ENCODE data around the gene ABCB6. TPM values are rescaled to one million over a fixed set of nuclear protein-coding genes. Genes with fewer than 3 reads are reported as not detected.
A peak's percentile ranks its signal among the peaks of the same experiment; 100 is the strongest.

Gene ABCB6
- total and polyA plus RNA-seq, 8 donors: 3.8 to 36.7 (median 7.0) TPM

DNA sequence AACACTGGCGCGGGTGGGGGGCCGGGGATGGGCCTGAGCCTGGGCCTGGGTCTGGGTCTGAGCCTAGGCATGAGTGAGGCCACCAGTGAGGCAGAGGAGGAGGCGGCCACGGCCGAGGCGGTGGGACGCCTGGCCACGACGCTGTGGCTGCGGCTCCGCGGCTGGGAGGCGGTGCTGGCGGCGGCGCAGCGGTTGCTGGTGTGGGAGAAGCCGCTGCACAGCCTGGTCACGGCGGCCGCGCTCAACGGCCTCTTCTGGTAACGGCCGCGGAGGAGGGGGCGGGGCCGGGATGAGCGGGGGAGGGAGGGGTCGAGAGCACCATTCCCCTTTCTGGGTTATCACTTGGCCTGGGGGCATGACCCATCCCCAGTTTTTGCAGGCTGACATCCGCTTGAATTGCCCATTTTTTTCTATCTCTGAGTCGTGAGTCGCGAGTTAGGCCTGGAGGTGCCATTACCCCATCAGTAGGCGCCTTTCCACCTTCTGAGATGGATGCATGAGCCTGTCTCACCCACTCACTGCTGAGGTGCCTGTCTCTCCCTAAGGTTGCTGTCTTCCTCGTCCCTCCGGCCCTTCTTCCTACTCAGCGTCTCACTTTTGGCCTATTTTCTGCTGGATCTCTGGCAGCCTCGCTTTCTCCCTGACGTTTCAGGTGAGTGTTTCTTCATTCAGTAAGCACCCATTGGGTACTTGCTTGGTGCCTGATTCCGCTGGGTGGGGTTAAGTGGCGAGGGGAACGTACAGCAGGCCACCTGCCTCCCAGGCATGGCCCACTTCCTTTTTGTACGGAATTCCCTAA is 40.2 kb downstream of the ABCB6 start:
- FAIRE-seq (no peak), DNase-seq (peak in 5 of 6 donors; percentile 44 to 83 (median 76)), ATAC-seq (peak in 3 of 4 donors; percentile 2 to 12 (median 3))
- peak overlapping the region; percentile 88 to 99 (median 94) for H3K27ac ChIP-seq
- no peaks in the 10 kb centered on the region for H3K27me3 ChIP-seq
- TF ChIP-seq CTCF (IDR thresholded peaks at IDR 0.05): no peak
- H3K4me3 ChIP-seq: peak overlapping the region; percentile 90 to 97 (median 94)
- H3K9me3 ChIP-seq: no peaks in the 10 kb centered on the region
- H3K36me3 ChIP-seq: peaks cover 0 to 47% (median 15%) of the 10 kb centered on the region in 3 donors
- H3K4me1 ChIP-seq: peaks cover 15 to 19% (median 17%) of the 10 kb centered on the region in 3 donors
- 2 to 3% methylated on average over 32 to 45 of the region's 45 CpGs for WGBS, 2 donors
- intact Hi-C loops (cut with DNase I): no loop called here

DNA sequence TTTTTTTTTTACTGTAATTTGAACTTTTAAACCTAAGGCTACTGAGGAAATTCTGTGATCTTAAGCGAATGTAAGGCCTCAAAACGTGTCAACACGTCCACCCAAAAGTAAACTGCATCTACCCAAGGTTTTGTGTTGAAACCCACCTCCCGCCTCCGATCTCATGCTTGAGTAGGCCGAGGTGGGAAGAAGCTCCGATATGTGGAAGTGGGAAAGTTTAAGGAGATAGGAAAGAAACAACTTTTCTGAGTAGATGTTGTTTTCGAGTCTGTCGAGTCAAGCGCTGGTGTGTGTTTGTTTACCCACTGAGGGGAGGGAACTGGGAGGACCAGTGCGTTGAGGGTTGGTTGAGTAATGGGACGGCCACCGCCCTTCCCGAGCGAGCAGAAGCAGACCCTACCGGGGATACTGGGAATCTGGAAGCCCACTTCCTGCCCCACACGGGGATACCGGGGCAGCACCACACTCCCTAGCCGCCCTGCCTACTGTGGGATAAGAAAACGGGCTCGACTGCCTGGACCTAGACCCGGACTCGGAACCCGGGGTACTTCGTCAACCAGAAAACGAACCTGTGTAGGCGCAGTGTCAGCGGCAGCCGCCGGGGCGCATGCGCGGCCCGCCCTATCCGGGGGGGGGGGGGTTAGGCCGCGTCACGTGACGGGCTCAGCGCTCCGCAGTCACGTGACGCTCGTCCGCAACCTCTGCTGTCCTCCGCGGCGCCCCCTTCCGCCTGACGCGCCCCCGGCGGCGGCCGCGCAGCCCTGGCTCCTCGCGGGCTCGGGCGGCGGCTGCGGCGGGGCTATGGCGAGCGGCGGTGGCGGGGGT is 41.0 kb downstream of the ABCB6 start, which contains the start of gene RETREG2:
Gene RETREG2, plus strand, starts transcription at position 724 of the 825 bp plus-strand sequence. Its CDS starts 78 bp downstream, at position 802.
- no peak for TF ChIP-seq CTCF (IDR thresholded peaks at IDR 0.05)
- Histone ChIP-seq H3K36me3 (peaks cover 0 to 46% (median 15%) of the 10 kb centered on the region in 3 donors), H3K27ac (peak within 1 kb of the TSS; percentile 88 to 99 (median 94)), H3K9me3 (no peaks in the 10 kb centered on the region), H3K4me3 (peak within 1 kb of the TSS; percentile 90 to 97 (median 94)), H3K27me3 (no peaks in the 10 kb centered on the region), H3K4me1 (peaks cover 15 to 19% (median 17%) of the 10 kb centered on the region in 3 donors)
- WGBS, 2 donors: 0% methylated on average over 65 to 67 of the region's 67 CpGs
- FAIRE-seq: no peak
- intact Hi-C loops (cut with DNase I): no loop called here
- ATAC-seq: peak; percentile 78 to 86 (median 78)
- peak; percentile 79 to 93 (median 88) for DNase-seq

DNA sequence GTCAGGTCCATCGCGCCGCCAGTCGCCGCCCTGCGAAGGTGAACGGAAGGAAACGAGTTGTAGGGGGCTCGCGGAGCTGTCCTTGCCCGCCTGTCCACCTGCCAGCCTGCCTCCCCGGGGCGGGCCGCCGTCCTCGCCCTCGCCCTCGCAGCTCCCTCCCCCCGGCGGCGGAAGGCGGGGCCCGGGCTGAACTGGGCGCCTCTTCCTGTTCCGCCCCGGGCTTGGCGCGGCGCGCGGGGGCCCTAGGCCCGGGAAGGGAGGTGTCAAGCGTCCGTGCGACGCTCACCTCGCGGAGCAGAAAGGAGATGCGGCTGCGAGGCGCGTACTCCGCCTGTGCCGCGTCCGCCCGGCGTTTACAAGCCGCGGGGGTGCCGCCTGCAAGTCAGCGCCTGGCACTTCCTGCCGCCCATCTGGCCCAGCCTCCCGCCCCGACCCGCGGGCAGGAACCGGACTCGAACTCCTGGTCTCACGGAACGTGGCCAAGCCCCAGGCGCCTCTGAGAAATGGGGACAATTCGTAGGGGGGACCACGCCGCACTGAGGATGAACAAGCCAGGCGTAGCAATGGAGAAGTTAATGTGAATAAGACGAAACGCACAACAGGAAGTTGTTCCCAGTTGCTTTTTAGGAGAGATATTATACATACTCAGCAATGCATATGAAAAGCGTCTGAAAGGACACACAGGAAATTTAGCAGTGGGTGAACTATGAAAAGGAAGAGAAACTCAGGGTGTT is 41.8 kb downstream of the ABCB6 start, which contains the start of gene CNPPD1:
Gene CNPPD1, minus strand, starts transcription at position 108 of the 734 bp plus-strand sequence. Its CDS starts 97 bp downstream, at position 11.
- Histone ChIP-seq H3K27ac (peak within 1 kb of the TSS; percentile 88 to 99 (median 94)), H3K27me3 (no peaks in the 10 kb centered on the region), H3K36me3 (peaks cover 0 to 46% (median 9%) of the 10 kb centered on the region in 3 donors), H3K9me3 (no peaks in the 10 kb centered on the region), H3K4me1 (peaks cover 15 to 19% (median 17%) of the 10 kb centered on the region in 3 donors), H3K4me3 (peak within 1 kb of the TSS; percentile 76 to 97 (median 94))
- peak; percentile 88 to 96 (median 91) for DNase-seq
- no peak for FAIRE-seq
- peak; percentile 87 to 93 (median 87) for ATAC-seq
- no peak for TF ChIP-seq CTCF (IDR thresholded peaks at IDR 0.05)
- 0 to 1% methylated on average over 63 to 69 of the region's 69 CpGs for WGBS, 2 donors
- intact Hi-C loops (cut with DNase I): no loop called here

GRCh38 chr2:219175928-219176817 is 42.6 kb downstream of the ABCB6 start:
- Histone ChIP-seq H3K27me3 (no peaks in the 10 kb centered on the region), H3K27ac (peak overlapping the region; percentile 88 to 99 (median 94)), H3K36me3 (peaks cover 0 to 39% (median under 1%) of the 10 kb centered on the region in 3 donors), H3K4me1 (peaks cover 15 to 19% (median 17%) of the 10 kb centered on the region in 3 donors), H3K4me3 (peak overlapping the region; percentile 76 to 97 (median 94)), H3K9me3 (no peaks in the 10 kb centered on the region)
- peak; percentile 26 to 49 (median 40) for ATAC-seq
- peak in 3 of 6 donors; percentile 50 to 67 (median 64) for DNase-seq
- TF ChIP-seq CTCF (IDR thresholded peaks at IDR 0.05): no peak
- FAIRE-seq: no peak
- intact Hi-C loops (cut with DNase I): no loop called here
- 2% methylated on average over 42 to 45 of the region's 45 CpGs for WGBS, 2 donors

All from pancreas (tissue), 10 donors.